Anterior cingulate cortex (tissue), 58 donors: ENCODE results near the gene NCOA4.
A peak's percentile ranks its signal among the peaks of the same experiment; 100 is the strongest.
"Not testable (repeated sequence)": the region's sequence is repeated elsewhere in the genome, so short reads cannot be mapped to it uniquely, and the experiment has no call there.

ENCODE experiments used
- DNase-seq, 58 donors: peaks; one replicate each; lab custom pipeline; 2025; lab: John Stamatoyannopoulos, UW

Gene NCOA4

DNA sequence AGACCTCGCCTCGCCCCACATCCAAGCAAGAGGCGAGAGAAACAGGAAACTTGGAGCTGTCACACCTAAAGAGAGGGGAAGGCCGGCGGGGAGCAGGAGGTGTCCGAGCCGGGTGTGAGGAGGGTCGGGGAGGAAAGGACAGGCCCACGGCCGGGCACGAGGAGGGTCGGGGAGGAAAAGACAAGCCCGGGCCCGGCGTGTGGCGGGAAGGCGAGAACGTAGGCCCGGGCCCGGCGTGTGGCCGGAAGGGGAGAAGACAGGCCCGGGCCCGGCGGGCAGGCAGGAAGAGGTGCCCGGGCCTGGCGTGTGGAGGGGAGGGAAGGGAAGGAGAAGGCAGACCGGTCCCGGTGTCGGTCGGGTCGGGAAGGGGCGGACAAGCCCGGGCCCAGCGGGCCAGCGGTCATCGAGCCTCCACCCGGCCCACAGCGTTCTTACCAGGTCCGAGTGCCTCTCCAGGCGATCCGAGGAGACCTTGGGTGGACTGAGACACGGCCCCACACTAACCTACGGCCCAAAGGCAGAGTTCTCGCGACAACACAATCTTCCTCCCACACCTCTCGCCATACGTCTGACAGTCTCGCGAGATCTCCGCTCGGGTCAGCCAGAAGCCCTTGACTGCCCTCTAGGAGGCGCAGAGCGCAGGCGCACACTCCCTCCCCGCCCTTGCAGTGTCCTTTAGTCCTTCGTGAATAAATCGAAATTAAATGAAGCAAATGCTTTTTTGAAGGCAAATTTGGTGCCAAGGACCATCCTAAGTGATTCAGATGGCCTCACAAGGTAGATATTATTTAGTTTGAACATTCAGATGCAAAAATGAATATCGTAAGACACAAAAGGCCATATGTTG, at the start of gene NCOA4:
Gene NCOA4 (minus strand): TSS at position 533 of the 847 bp plus-strand sequence. CDS start 13,943 bp downstream, outside the sequence.
- peak; percentile 48 to 97 (median 91) for DNase-seq

DNA sequence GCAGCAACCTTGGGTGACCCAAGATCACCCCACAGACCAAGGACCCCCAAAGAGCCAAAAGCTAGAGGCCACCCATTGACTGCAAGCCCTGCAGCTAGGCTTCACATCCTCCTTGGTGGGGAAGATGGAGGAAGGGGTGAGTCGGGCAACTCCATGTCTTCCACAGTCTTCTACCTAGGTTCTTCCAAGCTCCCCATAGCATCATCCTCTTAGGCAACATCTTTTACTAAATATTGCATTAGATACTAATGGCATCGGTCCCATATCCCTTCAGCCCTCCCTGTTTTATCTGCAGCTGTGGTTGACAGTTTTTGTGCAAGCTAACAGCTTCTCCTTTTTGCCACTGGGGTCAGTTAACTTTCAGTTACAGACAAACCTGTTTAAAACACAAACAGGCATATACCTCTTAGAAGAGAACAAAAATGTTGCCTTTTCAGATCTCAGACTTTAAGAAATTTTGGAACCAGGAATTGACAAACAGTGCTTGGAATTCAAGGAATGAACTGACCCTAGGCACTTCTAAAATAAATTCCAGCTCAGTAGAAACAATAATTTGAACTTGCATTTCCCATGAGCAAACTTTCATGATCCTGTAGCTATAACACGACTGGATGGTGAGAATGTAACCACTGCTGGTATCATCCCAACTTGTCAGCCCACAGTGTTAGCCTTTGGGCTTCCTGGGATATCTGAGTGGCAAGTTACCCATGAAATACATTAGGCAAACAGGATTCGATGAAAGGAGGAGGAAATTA, 49.6 kb upstream of the NCOA4 start:
- no peak for DNase-seq

DNA sequence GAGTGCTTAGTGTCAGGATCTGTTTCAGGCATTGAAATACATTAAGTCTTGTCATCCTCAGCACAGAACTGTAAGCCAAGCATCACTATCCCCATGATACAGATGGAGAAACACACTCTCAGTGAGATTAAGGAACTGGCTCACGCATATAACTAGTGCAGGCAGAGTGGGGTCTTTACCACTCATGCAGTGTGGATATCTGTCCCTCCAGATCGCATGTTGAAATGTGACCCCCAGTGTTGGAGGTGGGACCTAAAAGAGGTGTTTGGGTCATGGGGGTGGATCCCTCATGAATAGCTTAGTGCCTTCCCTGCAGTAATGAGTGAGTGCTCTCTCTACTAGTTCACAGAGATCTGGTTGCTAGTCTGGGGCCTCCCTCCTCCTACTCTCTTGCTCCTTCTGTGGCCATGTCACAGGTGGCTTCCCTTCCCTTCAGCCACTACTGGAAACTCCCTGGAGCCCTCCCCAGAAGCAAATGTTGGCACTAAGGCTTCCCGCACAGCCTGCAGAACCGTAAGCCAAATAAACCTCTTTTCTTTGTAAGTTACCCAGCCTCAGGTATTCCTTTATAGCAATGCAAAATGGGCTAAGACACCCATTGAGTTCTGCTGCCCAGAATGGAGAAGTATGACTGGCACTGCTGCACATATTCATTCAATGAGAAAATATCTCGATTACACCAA, 47.4 kb upstream of the NCOA4 start:
- no peak for DNase-seq

DNA sequence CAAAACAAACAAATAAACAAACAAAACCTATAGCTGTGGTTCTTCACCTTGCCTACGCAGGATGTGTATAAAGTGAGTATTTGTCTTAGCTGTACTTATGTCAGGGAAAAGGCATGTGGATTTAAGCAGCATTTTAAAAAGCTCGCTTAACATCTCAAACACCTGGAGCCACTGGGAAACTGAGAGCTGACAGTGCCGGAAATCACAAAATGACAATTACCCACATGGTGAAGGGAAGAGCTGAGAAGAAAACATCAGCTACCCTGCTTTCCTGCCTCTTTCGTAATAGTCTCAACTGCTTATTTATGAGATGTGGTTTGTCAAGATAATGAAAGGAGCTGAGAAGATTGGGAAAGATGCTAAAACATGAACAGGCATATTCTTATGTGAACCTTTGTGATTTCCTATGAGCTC, 46.7 kb upstream of the NCOA4 start:
- DNase-seq, result no peak

DNA sequence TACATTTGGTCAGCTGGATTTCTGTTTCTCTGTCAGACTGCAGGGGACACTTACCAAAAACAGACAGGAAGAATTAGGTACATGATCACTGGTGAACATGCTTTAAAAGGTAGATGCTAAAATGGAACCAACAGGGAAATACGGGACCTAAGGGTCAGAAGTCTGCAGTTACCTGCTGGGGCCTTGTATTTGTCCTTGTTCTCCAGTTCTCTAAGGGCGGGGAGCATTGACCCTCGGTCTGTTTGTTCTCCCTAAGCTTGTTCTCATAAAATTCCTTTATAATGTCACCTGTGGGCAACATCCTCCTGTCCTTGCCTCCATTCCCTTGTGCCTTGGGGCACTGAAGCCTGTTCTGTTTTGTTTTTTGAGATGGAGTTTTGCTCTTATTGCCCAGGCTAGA, 45.4 kb upstream of the NCOA4 start:
- no peak for DNase-seq

DNA sequence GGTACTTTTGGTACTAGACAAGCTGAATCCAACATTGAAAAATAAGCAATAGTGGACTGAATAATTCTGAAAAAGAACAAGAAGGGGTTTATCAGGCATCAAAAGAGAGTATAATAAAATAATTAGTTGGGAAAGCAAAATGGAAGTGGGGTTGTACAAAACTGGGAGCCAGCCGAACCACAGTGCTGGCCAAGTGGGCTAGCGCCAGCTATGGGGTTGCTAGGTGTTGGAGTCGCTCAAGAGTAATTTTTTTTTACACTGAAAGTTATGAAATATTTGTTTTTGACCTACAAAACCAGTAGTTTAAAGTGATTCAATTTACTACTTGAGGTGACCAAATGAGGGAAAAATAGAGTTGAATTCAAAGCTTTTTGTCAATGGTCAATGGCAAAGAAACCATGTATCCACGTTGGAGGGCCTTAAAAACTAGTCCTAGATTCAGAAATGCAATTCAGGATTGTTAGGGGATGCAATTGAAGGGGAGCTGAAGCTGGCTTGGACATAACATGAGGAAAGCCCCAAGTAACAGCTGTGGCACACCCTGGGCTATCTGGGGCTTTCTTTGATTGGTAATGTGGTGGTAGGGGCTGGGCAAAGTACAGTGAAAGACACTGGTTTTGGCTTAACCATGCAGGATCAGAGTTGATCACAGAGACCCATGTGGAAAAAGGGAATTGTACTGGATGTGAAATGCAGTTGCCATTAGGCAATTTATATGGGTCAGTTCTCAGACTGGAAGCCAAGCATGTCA, 43.9 kb upstream of the NCOA4 start:
- DNase-seq, result no peak

DNA sequence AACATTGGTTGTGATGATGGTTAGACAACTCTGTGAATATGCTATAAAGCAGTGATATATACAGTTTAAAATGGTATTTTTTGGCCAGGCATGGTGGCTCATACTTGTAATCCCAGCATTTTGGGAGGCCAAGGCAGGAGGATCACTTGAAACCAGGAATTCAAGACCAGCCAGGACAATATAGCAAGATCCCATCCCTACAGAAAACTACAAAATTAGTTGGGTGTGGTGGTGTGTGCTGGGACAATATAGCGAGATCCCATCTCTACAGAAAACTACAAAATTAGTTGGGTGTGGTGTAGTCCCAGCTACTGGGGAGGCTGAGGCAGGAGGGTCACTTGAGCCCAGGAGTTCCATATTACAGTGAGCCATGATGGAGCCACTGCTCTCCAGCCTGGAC, 43.1 kb upstream of the NCOA4 start:
- no peak for DNase-seq

DNA sequence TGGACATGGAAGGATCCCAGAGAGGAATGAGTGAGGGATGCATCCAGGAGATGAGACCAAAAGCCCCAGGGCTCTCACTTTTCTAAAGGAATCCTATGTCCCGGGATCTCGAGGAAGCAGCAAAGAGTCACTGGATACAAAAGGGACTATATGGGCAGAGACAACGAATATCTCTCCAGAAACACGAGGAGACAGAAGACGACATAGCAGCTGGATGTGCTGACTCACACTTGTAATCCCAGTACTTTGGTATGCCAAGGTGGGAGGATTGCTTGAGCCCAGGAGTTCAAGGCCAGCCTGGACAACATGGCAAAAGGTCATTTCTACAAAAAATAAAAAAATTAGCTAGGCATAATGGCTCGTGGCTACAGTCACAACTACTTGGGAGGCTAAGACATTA, 40.3 kb upstream of the NCOA4 start:
- DNase-seq, result no peak

DNA sequence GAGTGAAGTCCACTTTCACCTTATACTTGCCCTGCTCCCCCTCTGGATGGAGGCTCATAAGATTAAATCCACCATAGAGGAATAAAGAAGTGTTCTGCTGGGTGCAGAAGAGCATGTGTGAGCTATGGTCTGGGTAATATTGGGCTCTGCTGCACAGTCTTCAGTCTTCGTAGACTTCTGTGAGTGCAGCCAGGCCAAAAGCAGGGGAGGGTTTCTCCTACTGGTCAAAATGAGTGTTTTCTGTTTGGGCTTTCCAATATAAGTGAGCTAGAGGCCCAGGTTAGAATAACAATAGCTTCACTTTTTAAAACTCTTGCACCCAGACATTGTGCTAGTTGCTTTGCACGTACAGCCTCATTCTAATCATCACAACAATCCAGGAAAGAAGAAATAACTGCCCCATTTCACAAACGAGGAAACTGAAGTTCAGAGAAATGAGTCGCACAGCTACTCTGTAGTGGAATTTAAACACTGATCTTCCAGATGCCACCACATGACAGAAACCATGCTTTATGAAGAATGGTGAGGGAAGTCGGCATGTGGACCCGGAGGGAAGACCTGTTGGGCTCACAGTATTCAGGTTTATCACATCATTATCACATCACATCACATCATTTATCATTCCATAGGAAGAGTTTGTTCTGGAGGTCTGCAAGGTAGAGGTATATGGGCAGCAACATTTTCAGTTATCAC, 39.5 kb upstream of the NCOA4 start:
- DNase-seq, result no peak

DNA sequence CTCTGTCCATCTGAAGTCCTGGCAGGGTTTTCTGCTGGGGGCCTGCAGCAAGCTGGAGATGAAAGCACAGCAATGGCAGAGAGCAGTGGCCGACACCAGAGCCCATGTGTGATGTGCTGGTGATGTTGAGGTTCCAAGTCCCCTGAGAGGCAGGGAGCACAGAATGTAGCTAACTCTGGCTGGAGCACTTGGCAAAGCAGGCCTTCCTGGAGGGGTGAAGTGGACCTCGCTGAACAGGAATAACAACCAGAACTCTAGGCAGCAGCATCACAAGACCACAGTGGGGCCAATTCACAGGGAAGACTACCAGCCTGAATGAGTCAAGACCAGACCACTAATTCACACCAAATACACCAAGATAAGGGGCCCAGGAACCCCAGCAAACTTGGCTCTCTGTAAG, 38.5 kb upstream of the NCOA4 start:
- no peak for DNase-seq

DNA sequence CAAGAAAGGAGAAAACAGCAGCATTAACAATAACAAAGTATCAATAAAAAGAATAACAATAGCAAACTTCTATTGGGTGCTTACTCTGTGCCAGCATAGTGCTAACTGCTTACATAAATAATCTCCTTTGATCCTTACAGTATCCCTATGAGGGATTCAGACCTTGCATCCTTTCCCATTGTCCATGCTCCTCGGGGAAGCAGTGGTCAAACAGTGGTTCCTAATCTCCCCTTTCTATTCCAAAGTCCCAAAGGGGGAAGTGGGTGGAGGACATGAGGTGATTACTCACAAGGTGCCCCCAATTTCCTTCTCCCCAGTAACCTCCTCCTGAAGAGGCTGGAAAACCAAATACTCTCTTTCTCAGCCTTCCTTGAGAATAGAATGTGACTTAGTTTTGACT, 37.7 kb upstream of the NCOA4 start:
- no peak for DNase-seq

DNA sequence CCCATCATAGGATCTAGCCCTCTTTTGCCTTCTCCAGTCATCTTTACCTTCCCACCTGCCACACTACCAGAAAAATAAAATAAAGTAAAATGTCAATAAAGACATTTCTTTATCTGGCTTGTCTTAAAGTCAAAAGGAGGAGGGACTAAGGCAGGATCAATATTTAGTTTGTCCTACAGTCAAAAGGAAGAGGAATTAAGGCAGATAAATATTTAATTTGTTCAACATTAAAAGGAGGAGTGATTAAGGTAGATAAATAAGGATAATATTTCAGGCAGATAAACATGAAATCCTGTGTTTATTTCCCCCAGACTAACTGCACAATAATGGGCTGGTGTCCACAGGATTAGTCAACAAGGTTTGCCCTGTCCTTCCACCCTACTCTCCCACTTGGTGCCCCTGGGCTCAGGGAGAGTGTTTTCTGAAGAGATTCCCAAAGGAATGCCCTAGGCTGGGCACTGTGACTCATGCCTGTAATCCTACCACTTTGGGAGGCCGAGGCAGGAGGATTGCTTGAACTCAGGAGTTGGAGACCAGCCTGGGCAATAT, 33.9 kb upstream of the NCOA4 start:
- no peak for DNase-seq

DNA sequence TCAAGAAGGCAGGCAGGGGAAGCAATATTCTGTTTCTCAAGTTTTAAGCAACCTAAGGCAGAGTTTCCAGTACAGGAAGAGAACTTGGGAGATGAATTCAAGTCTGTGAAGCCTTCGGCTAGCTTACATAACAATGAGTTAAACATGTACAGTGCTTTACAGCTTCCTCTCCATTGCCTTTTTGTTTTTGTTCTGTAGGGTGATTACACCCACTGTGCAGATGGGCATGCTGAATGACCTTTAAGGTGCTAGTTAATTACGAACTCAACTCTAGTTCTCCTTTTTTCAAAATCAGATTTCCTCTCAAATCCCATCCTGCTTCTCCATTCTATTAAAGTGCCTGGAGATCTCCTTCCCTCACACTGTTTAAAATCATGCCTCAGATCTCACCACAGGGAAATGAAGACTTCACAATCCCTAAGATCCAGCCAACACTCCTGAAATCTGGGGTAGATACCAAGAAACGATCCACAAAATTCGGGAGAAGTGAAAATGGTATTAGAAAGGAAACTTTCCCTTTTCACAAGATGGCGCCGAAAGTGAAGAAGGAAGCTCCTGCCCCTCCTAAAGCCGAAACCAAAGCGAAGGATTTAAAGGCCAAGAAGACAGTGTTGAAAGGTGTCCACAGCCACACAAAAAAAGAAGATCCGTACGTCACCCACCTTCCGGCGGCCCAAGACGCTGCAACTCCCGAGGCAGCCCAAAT, 32.5 kb upstream of the NCOA4 start:
- no peak for DNase-seq

DNA sequence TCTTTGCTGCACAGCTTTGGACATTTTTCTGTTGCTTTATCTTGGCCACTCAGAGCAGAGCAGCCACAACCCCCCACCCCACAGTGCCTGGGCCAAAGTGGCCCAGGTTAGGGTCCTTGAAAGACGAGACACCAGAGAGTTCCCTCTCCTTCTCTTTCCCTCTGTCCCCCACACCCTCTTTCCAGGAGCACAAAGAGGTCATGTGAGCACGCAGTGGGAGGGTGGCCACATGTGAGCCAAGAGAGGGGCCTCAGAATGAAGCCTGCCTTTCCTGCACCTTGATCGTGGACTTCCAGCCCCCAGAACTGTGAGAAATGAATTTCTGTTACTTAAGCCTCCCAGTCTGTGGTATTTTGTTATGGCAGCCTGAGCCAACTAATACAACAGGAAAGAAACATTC, 30.3 kb upstream of the NCOA4 start:
- DNase-seq, result no peak

DNA sequence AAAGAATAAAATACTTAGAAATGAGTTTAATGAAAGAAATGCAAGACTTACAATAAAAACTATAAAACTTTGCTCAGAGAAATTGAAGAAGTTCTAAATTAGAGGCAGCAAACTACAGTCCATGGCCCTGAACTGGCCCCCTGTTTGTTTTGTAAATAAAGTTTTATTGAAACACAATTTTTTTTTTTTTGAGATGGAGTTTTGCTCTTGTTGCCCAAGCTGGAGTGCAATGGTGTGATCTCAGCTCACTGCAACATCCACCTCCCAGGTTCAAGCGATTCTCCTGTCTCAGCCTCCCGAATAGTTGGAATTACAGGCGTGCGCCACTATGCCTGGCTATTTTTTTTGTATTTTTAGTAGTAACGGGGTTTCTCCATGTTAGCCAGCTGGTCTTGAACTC, 27.5 kb upstream of the NCOA4 start:
- DNase-seq, result not testable (repeated sequence)

DNA sequence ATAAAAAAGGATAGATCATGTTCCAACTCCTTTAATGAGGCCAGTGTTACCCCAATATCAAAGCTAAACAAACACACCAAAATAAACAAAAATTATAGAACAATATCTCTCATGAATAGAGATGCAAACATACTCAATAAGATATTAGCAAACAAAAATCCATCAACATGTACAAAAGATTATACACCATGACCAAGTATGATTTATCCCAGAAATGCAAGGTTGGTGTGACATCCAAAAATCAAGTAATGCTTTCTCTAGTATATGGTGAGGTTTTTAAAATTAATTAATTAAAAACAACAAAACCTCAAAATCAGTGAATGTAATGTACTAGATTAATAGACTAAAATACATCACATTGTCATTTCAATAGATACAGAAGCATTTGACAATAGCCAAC, 26.6 kb upstream of the NCOA4 start:
- DNase-seq, result no peak

DNA sequence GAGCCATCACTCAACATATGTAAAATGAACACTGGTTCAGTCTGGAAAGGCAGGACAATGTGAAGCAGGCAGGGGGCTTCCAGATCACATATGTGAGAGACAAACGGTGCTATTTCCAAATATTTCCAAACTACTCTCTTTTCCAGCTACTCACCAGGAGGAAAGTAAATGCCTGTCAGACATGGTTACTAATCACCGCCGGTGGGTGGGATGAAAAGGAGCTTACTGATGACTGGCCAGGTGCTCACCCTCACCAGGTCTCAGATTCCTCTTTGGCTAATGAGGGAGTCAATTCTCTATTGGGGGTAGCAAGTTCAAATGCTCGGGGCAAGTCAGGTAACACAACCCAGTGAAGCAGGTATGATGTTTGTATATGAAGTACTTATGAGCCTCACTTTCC, 25.3 kb upstream of the NCOA4 start:
- no peak for DNase-seq

DNA sequence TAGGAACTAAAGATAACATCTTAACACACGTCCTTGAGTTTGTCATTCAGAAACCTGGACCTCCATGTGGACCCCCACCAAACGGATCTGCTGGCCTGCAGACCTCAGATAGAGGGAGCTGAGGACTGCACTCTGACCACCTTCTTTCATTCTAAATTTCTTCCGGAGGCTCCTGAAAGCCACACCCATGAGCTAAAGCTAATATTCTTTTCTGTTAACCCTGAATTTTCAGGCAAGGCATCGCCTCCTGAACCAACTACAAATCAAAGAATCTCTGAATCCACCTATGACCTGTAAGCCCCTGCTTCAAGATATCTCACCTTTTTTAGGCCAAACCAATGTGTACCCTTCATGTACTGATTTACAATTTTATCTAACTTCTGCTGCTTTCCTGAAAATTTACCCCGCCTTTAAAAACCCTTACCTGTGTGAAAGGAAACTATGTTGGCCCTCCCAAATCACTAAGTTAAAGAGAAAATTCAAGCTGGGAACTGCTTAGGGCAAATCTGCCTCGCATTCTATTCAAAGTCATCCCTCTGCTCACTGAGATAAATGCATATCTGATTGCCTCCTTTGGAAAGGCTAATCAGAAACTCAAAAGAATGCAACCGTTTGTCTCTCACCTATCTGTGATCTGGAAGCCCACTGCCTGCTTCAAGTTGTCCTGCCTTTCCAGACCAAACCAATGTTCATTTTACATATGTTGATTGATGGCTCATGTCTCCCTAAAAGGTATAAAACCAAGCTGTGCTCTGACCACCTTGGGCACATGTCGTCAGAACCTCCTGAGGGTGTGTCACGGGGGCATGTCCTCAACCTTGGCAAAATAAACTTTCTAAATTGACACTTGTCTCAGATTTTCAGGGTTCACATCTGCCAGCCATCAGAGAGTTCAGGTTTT, 23.4 kb upstream of the NCOA4 start:
- DNase-seq, result no peak
